Measurements from ENCODE around the gene NFE2L2.
A peak's percentile ranks its signal among the peaks of the same experiment; 100 is the strongest.

DNA sequence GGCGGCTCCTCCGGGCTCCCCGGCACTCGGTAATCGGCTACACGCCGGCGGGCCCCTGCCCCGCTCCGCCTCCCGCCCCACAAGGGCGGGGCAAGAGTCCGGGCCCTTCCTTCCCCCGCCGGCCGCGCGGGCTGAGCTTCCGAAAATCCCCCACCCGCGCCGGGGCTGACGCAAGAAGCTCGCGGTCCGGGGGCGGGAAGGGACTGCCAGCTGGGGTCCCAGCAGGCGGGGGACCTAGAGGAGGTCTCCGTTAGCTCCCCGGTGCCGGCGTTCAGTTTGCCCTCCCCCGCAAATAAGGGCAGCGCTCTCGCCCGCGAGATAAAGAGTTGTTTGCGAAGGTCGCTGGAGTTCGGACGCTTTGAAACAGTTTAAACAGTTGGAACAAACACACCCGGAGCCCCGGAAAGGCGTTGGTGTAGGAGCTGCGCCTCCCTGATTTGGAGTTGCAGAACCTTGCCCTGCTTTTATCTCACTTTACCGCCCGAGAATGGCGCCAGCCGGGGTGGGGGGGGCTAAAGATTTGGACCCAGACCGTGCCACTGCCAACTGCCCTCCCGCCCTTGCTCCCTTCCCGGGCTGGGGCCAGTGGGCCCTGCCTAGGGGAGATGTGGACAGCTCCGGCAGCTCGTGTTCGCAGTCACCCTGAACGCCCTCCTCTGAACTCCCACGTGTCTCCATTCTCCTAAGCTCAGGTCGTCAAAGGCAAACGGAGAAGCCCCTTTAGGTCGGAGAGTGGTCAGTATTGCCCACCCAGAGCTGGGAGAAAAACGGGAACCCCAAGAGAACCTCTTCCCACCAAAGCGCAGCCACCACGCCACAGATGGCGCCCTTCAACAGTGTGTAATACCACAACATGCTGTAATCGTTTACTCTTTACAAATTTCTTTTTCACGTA, at the start of gene NFE2L2:
- TF ChIP-seq CTCF (conservative IDR thresholded peaks at IDR 0.05 in 1 of 2, IDR thresholded peaks at IDR 0.05 in 1 of 2; ENCODE audit: low read depth in 1 of 2, low read length in 2 of 2) (peak; percentile 34 to 38), EZH2 (IDR thresholded peaks at IDR 0.05; ENCODE audit: low read length, missing control alignments) (no peak)

Data from fibroblast of lung (primary cell).